Brain microvascular endothelial cell (primary cell): ENCODE results near the gene RBM19.
A peak's percentile ranks its signal among the peaks of the same experiment; 100 is the strongest.

Source experiments
- DNase-seq: peaks from one replicate; pipeline ENCODE4 v3.0.0-alpha.2; 2020
- H3K27ac ChIP-seq: fragments of 250-450 bp; sonication (Bioruptor Pico); 2 replicates; pipeline ENCODE4 v1.5.1; 2020; ENCODE audit warnings: mild to moderate bottlenecking, moderate library complexity
- H3K27me3 ChIP-seq: fragments of 250-450 bp; sonication (Bioruptor Pico); replicated peaks from 2 replicates; pipeline ENCODE4 v1.5.1; 2020; ENCODE audit warnings: mild to moderate bottlenecking
- H3K36me3 ChIP-seq: fragments of 250-450 bp; sonication (Bioruptor Pico); replicated peaks from 2 replicates; pipeline ENCODE4 v1.5.1; 2020; ENCODE audit warnings: mild to moderate bottlenecking
- H3K4me3 ChIP-seq: 2 replicates; pipeline ENCODE4 v1.5.1; 2011; ENCODE audit warnings: low read depth, mild to moderate bottlenecking, control low read depth, low read length, moderate library complexity
- CTCF ChIP-seq: IDR thresholded peaks from 2 replicates; pipeline ENCODE4 v1.5.1; 2011; ENCODE audit warnings: low read depth, mild to moderate bottlenecking, moderate library complexity, low read length, control low read depth, inconsistent platforms; ENCODE audit errors: missing control alignments
- in situ Hi-C: cut with HindIII; loops from 2 replicates; pipeline ENCODE4 v1.10.0; 2017; ENCODE audit warnings: low sequenced_read_pairs, low pct_ligation_motif_present

Gene RBM19

GRCh38 chr12:113955109-113955970 is 10.8 kb downstream of the RBM19 start:
- in situ Hi-C loops = no loop called here
- Histone ChIP-seq H3K27me3 (no peaks in the 10 kb centered on the region), H3K27ac (no peak overlapping the region), H3K4me3 (no peak overlapping the region), H3K36me3 (peaks cover 34% of the 10 kb centered on the region)
- peak; percentile 16 for DNase-seq
- TF ChIP-seq CTCF = peak; percentile 78

DNA sequence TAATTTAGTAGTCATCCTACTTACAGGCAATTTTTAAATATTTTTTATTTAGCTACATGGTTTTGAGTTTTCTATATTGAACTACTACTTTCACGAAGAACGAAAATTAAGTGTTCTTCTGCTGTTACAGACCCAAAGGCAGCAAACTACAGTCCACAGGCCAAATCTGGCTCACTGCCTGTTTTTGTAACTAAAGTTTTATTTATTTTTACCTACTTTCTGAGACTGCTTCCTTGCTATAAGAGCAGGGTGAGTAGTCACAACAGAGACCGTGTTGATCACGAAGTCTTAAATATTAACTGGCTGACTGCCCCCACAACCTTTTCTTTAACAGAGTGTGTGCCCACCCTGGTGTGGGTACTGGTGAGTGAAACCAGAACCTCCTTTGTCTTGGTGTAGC is 11.6 kb downstream of the RBM19 start:
- no peaks in the 10 kb centered on the region for H3K27me3 ChIP-seq
- peaks cover 36% of the 10 kb centered on the region for H3K36me3 ChIP-seq
- no peak for TF ChIP-seq CTCF
- in situ Hi-C loops = no loop called here
- no peak overlapping the region for H3K4me3 ChIP-seq
- no peak overlapping the region for H3K27ac ChIP-seq
- no peak for DNase-seq

GRCh38 chr12:113950873-113951272 is 15.3 kb downstream of the RBM19 start:
- Histone ChIP-seq H3K27ac (no peak overlapping the region), H3K4me3 (no peak overlapping the region), H3K36me3 (peaks cover 47% of the 10 kb centered on the region), H3K27me3 (no peaks in the 10 kb centered on the region)
- in situ Hi-C loops = no loop called here
- TF ChIP-seq CTCF = no peak
- DNase-seq = no peak

DNA sequence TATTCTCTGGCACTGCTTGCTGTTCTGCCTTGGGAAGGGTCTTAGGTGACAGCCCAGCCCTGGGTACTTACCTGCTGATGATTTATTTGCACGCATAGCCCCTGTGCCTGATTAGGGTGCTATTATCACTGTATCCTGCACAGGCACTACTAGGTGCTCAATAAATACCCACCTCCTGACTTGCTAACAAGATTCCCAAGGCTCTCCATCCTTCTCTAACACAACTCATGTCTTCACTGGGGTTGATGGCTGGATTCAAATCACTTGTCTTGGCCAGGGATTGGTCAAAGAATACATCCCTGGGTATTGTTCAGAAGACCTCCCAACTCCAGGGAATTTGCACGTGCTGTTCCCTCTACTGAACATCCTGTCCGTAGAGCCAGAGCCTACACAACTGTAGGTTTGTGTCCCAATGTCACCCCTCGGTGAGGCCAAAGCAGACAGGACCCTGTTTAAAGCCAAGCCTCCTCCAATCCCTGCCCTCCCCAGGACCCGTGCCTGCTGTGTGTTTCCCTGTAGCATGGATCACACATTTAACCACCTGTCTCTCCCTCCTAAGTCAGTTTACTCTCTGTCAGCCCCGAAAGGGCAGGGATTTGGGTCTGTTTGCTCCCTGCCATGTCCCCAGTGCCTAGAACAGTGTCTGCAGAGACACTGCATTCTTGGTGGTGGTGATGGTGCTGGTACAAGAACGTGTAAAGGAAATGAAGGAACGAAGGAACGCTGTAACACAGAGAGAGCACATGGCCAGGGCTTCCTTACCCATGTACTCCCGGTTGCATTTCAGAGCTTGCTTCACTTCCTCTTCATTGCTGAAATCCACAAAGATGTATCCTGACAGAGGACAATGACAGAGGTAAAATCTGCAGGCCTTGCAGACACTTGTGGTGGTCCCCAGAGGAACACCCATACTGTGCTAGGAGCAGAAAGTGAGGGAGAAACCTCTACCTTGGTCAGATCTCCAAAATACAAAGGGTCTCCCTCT is 16.5 kb downstream of the RBM19 start:
- Histone ChIP-seq H3K36me3 (peaks cover 45% of the 10 kb centered on the region), H3K4me3 (no peak overlapping the region), H3K27ac (no peak overlapping the region), H3K27me3 (no peaks in the 10 kb centered on the region)
- in situ Hi-C loops = no loop called here
- no peak for DNase-seq
- TF ChIP-seq CTCF = no peak

DNA sequence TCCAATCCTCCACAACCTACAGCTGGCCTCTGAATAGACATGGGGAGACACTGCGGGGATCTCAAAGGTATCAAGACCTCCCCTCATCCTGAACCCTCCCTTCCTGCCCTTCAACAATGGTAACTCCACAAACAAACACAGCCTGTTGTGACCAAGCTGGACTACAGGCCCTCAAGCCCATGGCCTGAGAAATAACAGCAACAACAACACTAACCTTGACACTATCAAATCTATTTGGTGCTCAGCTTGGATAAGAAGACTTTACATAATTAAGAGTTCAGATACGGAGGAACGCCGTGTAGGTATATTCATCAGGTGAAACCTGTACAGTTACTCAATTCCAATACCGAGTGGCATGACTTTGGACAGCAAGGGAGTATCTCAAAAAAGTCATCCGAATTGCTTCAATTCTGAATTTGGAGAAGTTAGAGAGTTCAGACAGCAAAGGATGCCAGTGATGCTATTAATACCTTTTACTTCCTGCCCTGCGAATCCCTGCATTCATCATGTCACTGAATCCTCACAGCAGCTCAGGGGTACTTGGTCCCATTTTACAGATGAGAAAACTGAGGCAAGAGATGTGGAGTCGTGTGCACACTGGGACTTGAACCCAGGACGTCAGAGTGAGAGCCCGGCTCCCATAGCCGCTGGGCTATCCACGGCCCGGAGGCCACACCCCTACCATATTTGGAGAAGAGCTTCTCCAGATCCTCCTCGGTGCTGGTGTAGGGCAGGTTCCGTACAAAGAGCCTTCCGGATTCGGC is 17.8 kb downstream of the RBM19 start:
- Histone ChIP-seq H3K27me3 (no peaks in the 10 kb centered on the region), H3K4me3 (no peak overlapping the region), H3K36me3 (peaks cover 43% of the 10 kb centered on the region), H3K27ac (no peak overlapping the region)
- no peak for DNase-seq
- in situ Hi-C loops = no loop called here
- TF ChIP-seq CTCF = no peak
